GM19452 (cell line): ENCODE data around the gene FDX2.

Source experiments
- ATAC-seq: cut with Tn5 transposase; IDR thresholded peaks from one replicate; pipeline ENCODE4 v1.9.1; 2021; ENCODE audit not compliant: unreplicated experiment

FDX2 gene

DNA sequence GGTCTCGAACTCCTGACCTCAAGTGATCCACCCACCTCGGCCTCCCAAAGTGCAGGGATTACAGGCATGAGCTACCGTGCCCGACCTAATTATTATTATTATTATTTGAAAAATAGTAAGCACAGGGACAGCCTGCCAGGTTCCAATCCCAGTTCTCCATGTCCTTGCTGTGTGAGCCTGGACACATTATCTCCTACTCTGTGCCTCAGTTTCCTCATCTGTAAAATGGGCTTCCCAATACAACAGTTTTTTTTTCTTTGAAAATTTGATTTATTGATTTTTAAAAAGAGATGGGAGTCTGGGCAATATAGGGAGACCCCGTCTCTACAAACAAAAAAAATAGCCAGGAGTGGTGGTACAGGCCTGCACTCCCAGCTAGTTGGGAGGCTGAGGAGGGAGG, 9.5 kb downstream of the FDX2 start:
- ATAC-seq, result no peak

DNA sequence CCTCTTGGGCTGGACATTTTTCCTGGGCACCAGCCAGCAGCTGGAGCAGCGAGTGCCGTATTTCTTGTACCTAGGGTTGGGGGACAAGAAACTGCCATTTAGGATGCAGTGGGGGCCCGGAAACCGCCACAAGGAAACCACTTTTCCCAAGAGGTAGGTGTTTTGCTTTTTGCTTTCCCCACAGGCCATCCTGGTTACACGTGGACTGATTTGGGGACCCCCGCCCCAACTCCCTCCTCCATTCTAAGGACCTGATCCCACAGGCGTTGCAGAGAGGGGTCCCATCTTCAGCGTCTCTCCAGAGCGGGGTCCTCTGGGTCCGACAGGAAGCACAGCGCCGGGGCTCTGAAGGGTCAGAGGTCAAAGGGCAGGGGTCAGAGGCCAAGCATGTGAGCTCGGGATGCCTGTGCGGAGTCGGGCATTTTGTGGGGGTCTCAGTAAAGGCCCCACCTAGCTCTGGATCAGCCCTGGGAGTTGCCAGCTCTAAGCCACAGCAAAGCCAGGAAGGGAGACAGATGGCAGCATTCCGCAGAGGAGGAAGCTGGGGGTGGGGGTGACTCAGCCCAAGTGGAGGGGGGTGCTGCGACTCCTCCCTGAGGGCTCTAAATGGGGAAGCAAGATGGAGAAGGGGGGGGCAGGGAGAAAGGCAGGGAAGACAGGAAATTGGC, 10.5 kb downstream of the FDX2 start:
- no peak for ATAC-seq

DNA sequence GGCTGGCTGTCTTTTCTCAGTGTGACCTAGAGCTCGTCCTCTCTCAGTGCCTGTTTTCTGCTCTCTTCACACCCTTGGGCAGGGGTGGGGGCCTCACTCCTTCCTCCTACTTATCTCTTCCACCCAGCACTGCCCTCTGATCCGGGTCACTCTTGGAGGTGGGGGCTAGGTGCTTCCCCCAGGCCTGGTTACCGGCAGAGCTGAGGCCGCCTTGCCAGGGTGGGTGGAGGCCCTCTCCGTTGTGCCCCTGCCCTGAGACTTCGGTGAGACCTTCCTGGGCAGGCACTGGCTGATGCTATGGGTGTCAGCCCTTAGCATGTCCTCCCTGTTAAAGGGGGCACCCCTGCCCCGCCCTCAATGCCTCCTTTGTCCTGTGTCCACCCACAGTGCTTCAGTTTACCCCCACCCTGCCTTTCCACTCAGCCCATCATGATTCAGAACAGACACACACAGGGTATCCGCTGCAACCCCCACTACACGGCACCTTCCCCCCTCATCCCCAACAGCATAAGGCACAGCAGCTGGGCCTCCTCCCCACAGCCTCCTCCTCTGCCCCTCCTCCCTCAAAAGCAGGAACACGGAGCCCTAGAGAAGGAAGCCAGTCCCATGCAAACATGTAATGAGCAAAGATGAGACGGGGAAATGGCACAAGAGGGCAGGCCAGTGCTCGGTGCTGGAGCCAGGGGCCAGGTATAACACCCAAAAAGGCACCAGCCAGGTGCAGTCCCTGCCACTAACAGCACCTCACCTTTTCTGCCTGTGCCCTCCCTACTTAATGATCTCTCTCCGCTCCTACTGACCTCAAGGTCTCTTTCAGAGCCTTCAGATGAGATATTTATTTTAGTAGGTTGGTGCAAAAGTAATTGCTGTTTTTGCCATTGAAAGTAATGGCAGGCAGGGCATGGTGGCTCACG, 16.0 kb downstream of the FDX2 start:
- ATAC-seq, result no peak

DNA sequence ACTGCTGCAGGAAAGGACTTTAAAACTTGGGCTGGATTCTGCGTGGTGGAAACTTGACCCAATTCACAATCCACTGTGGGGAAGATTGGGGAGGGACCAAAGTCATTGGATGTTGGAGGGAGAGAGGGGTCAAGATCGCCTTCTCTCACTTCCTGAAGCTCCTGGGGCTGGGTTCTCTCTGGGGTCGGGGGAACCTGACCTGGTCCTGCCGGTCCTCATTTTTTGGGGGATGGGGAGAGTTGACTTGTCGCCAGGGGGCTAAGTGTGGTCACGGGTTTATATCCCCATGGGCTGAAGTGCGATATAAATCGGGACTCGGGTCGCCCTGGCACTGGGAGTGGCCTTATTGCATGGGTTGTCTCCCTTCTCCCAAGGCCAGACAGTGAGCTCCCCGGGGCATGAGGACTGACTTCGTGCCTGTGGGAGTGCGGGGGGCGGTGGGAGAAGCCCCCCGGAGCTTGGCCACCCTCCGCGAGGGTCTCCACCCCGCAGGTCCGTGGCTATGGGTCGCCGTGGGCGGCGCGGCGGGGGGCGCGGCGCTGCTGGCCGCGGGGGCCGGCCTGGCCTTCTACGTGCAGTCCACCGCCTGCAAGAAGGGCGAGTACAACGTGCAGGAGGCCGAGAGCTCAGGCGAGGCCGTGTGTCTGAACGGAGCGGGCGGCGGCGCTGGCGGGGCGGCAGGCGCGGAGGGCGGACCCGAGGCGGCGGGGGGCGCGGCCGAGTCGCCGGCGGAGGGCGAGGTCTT, 19.8 kb downstream of the FDX2 start:
- ATAC-seq, result no peak

DNA sequence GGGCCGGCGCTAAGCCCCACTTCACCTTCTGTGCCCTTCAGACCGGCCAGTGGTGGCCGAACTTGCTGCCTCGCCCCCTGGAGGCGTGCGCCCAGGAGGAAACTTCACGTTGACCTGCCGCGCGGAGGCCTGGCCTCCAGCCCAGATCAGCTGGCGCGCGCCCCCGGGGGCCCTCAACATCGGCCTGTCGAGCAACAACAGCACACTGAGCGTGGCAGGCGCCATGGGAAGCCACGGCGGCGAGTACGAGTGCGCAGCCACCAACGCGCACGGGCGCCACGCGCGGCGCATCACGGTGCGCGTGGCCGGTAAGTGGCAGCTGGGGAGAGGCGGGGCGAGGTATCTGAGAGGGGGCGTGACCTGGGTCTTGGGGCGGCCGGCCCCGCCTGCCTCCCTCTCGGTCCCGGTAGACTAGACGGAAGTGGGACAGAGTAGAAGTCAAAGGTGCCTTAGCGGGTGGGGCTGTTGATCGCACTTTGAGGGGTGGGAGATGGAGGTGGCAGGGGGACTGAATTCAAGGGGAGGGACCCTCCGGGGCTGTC, 20.4 kb downstream of the FDX2 start:
- ATAC-seq, result no peak

DNA sequence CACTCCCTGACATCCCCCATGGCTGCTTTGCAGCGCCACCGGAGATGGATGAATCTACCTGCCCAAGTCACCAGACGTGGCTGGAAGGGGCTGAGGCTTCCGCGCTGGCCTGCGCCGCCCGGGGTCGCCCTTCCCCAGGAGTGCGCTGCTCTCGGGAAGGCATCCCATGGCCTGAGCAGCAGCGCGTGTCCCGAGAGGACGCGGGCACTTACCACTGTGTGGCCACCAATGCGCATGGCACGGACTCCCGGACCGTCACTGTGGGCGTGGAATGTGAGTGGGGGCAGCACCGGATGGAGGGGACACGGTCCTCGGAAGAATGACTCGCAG, 21.5 kb downstream of the FDX2 start:
- no peak for ATAC-seq

DNA sequence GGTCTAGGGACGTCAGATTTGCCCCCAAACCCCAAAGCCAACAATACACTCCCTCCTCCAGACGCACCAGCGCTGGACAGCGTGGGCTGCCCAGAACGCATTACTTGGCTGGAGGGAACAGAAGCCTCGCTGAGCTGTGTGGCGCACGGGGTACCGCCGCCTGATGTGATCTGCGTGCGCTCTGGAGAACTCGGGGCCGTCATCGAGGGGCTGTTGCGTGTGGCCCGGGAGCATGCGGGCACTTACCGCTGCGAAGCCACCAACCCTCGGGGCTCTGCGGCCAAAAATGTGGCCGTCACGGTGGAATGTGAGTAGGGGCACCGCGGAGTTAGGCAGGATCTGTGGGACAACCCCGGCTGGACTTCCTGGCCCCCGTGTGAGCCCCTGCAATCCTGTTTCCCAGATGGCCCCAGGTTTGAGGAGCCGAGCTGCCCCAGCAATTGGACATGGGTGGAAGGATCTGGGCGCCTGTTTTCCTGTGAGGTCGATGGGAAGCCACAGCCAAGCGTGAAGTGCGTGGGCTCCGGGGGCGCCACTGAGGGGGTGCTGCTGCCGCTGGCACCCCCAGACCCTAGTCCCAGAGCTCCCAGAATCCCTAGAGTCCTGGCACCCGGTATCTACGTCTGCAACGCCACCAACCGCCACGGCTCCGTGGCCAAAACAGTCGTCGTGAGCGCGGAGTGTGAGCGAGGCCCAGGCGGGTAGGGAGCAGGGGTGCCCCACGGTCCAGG, 22.0 kb downstream of the FDX2 start:
- ATAC-seq, result no peak

DNA sequence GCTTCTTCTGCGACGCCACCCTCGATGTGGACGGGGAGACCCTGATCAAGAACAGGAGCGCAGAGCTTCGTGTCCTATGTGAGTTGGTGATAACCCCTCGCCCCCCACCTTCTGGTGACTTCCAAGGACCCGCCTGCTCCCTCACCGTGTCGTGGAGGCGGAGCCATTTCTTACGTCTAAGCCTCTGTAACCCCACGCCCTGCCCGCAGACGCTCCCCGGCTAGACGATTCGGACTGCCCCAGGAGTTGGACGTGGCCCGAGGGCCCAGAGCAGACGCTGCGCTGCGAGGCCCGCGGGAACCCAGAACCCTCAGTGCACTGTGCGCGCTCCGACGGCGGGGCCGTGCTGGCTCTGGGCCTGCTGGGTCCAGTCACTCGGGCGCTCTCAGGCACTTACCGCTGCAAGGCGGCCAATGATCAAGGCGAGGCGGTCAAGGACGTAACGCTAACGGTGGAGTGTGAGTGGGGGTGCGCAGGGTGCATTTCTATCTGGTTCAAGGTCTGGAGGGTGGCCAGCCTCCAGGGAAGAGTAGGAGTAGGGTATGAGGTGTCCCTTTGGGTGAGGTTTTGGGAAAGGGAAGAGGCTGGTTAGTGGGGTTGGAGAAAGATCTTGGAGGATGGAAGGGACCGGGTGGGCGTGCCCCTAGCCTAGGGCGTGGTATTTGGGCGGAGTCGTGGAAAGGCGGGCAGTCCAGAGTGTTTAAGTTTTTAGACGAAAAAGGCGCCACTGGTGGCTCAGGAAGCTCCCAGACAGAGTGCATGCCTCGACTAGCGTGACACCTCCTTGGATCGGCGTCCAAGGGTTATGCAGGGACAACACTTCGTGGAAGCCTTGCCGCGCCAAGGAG, 22.8 kb downstream of the FDX2 start:
- no peak for ATAC-seq

DNA sequence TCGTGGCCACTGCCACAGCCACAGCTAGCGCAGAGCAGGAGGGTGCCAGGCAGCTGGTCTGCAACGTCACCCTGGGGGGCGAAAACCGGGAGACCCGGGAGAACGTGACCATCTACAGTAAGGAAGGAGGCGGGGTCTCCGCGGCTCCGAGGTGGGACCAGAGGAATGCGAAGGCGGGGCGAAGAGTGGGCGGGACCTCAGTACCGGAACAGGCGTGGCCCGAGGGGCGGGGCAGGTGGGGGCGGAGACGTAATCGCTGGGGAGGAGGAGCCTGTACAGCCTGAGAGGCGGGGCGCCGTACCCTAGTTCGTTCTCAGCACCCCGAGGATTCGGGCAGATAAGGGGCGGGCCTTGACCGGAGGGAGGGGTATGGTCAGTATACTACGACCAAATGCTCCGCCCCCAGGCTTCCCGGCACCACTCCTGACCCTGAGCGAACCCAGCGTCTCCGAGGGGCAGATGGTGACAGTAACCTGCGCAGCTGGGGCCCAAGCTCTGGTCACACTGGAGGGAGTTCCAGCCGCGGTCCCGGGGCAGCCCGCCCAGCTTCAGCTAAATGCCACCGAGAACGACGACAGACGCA, 23.5 kb downstream of the FDX2 start:
- no peak for ATAC-seq

DNA sequence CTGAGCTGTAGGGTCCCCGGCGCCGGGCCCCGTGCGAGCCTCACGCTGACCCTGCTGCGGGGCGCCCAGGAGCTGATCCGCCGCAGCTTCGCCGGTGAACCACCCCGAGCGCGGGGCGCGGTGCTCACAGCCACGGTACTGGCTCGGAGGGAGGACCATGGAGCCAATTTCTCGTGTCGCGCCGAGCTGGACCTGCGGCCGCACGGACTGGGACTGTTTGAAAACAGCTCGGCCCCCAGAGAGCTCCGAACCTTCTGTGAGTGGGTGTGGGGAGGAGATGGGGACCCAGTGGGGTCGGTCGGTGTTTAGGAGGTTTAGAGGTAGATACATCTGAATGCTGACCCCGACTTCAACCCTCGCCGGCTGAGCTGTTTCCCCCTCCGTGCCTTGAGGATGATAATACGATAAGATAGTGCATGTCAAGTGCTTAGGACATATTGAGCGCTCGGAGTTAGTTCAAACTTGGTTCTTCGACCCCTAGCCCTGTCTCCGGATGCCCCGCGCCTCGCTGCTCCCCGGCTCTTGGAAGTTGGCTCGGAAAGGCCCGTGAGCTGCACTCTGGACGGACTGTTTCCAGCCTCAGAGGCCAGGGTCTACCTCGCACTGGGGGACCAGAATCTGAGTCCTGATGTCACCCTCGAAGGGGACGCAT, 24.1 kb downstream of the FDX2 start:
- ATAC-seq, result no peak

DNA sequence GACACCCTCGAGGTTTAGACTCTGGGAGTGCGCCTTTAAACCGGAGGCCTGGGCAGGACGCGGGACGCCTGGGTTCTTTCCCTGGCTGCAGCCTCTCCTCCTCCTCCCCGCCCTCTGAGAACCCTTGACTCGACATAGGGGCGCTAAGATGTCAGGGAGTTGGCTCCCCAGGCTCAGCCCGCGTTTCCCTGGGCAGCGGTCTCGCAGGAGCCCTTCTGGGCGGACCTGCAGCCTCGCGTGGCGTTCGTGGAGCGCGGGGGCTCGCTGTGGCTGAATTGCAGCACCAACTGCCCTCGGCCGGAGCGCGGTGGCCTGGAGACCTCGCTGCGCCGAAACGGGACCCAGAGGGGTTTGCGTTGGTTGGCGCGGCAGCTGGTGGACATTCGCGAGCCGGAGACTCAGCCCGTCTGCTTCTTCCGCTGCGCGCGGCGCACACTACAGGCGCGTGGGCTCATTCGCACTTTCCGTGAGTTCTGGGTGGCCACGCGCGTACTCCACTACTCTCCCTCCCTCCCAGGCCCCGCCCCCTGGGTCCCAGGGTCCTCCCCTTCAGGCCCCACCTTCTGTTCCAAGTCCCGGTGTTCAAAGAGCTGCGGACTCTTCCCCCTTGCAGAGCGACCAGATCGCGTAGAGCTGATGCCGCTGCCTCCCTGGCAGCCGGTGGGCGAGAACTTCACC, 24.8 kb downstream of the FDX2 start:
- no peak for ATAC-seq

DNA sequence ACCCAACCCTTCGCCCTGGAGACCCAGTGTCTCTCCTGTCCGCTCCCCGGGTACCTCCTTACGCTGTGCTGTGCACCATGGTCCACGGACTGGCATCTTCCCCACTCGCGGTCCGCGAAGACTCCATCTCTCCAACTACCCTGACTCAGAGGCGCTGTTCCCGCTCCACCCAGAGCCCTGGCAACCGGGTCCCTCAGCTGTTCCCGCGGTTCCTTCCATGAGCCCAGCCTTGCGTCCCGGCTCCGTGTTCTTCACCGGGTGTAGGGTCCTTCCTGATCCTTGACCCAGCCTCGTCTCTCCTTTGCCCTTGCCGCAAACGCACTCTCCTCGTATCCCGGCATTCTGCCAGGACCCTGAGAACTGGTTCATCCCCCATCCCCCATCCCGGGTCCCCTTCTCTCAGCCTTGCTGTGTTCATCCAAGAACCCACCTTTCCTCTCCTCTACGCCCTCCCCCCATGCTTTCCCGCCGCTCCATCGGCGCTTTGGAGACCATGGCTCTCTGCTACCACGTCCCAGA, 25.4 kb downstream of the FDX2 start:
- no peak for ATAC-seq

DNA sequence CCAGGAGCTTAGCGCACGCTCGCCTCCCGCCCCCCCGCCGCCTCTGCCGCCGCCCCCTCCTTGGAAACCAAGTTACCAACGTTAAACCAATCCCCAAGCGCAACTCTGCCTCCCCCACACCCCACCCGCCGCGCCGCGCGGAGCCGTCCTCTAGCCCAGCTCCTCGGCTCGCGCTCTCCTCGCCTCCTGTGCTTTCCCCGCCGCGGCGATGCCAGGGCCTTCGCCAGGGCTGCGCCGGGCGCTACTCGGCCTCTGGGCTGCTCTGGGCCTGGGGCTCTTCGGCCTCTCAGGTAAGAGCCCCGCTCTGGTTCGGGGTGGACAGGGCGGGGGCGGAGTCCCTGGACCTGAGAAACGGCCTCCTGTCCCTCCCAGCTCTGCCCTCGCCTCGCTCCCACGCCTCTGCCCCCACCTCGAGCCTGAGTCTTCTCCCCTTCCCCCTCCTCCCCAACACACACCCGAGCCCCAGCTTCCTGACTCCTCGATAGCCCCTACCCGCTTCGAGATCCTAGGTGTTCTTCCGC, 25.9 kb downstream of the FDX2 start, which contains the start of gene ICAM5:
Gene ICAM5, plus strand, starts transcription at position 117 of the 521 bp plus-strand sequence. Its CDS starts 92 bp downstream, at position 209.
- ATAC-seq, result no peak

DNA sequence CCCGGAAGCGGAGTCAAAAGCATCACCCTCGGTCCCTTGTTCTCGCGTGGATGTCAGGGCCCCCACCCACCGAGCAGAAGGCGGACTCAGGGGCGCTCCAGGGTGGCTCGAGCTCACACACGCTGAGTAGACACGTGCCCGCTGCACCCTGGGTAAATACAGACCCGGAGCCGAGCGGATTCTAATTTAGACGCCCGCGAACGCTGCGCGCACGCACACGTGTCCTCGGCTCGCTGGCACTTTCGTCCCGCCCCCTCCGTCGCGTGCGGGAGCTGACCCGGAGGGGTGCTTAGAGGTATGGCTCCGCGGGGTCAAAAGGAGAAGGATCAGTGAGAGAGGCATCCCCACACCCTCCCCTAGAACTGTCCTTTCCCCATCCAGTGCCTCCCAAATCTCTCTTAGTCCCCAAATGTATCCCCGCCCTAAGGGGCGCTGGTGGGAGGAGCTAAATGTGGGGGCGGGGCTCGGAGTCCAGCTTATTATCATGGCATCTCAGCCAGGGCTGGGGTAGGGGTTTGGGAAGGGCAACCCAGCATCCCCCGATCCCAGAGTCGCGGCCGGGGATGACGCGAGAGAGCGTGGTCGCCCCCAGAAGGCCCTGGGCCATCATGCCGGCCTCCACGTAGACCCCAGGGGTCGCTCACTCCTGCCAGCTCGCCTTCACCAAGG, 26.5 kb downstream of the FDX2 start:
- no peak for ATAC-seq

DNA sequence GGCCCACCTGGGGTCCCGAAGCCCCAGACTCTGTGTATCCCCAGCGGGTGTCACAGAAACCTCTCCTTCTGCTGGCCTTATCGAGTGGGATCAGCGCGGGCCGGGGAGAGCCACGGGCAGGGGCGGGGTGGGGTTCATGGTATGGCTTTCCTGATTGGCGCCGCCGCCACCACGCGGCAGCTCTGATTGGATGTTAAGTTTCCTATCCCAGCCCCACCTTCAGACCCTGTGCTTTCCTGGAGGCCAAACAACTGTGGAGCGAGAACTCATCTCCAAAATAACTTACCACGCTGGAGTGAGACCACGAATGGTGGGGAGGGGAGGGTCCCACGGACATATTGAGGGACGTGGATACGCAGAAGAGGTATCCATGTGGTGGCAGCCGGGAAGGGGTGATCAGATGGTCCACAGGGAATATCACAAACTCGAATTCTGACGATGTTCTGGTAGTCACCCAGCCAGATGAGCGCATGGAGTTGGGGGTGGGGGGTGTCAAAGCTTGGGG, 27.1 kb downstream of the FDX2 start:
- ATAC-seq, result no peak

DNA sequence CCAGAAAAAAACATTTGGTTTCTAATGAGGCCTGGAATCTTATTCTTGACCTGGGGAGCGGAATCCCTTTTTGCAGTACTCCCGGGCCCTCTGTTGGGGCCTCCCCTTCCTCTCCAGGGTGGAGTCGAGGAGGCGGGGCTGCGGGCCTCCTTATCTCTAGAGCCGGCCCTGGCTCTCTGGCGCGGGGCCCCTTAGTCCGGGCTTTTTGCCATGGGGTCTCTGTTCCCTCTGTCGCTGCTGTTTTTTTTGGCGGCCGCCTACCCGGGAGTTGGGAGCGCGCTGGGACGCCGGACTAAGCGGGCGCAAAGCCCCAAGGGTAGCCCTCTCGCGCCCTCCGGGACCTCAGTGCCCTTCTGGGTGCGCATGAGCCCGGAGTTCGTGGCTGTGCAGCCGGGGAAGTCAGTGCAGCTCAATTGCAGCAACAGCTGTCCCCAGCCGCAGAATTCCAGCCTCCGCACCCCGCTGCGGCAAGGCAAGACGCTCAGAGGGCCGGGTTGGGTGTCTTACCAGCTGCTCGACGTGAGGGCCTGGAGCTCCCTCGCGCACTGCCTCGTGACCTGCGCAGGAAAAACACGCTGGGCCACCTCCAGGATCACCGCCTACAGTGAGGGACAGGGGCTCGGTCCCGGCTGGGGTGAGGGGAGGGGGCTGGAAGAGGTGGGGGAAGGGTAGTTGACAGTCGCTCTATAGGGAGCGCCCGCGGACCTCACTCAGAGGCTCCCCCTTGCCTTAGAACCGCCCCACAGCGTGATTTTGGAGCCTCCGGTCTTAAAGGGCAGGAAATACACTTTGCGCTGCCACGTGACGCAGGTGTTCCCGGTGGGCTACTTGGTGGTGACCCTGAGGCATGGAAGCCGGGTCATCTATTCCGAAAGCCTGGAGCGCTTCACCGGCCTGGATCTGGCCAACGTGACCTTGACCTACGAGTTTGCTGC, 28.7 kb downstream of the FDX2 start, which contains the start of gene ICAM4:
Gene ICAM4, plus strand, starts transcription at position 153 of the 935 bp plus-strand sequence. Its CDS starts 58 bp downstream, at position 211.
- no peak for ATAC-seq
